HG03103 (cell line): ENCODE data around the gene SVIP.
A peak's percentile ranks its signal among the peaks of the same experiment; 100 is the strongest.

Experiments
- ATAC-seq: cut with Tn5 transposase; IDR thresholded peaks from one replicate; pipeline ENCODE4 v1.9.1; 2021; ENCODE audit warnings: low read depth; ENCODE audit not compliant: unreplicated experiment

The SVIP gene

GRCh38 chr11:22797047-22797446, 32.6 kb downstream of the SVIP start:
- ATAC-seq: no peak

- no peak for ATAC-seq
Measured at GRCh38 chr11:22795914-22796313, 33.7 kb downstream of the SVIP start.

- no peak for ATAC-seq
Measured at GRCh38 chr11:22792497-22792896, 37.1 kb downstream of the SVIP start.

- peak; percentile 45 for ATAC-seq
Measured at GRCh38 chr11:22787551-22788162, 41.9 kb downstream of the SVIP start.

- no peak for ATAC-seq
Measured at GRCh38 chr11:22787055-22787454, 42.5 kb downstream of the SVIP start.

GRCh38 chr11:22786475-22786874, 43.1 kb downstream of the SVIP start:
- ATAC-seq: peak; percentile 69

GRCh38 chr11:22785251-22785650, 44.4 kb downstream of the SVIP start:
- ATAC-seq: no peak

GRCh38 chr11:22780952-22781593, 48.5 kb downstream of the SVIP start:
- peak; percentile 86 for ATAC-seq

GRCh38 chr11:22779850-22780249, 49.8 kb downstream of the SVIP start:
- ATAC-seq: no peak

GRCh38 chr11:22778642-22779041, 51.0 kb downstream of the SVIP start:
- no peak for ATAC-seq

GRCh38 chr11:22775248-22775647, 54.4 kb downstream of the SVIP start:
- ATAC-seq: no peak

- no peak for ATAC-seq
Measured at GRCh38 chr11:22774716-22775115, 54.9 kb downstream of the SVIP start.

GRCh38 chr11:22769081-22769480, 60.5 kb downstream of the SVIP start:
- no peak for ATAC-seq
